Adrenal gland (tissue), 12 donors: ENCODE measurements around the gene ERO1A. TPM values are rescaled to one million over a fixed set of nuclear protein-coding genes. Genes with fewer than 3 reads are reported as not detected.

Source experiments
- DNase-seq, 7 donors: peaks; one replicate each; pipeline ENCODE4 v3.0.0-alpha.2; 2019 to 2020
- H3K27ac ChIP-seq, 5 donors: fragments of 200-600 bp; sonication (generic) in 4 of 5; 1 replicate in 3 of 5; 2 replicates in 2 of 5; pipeline versions ENCODE4 v1.5.1 to v1.8.0; 2016 to 2020; ENCODE audit warnings: mild to moderate bottlenecking in 1 of 5
- H3K27me3 ChIP-seq: fragments of 200-600 bp; 2 replicates; pipeline ENCODE4 v1.8.0; 2021
- H3K36me3 ChIP-seq, 2 donors: fragments of 200-600 bp; replicated peaks in 1 of 2; 1 replicate in 1 of 2; 2 replicates in 1 of 2; pipeline versions ENCODE4 v1.5.1 to v1.8.0; 2018 to 2022
- H3K4me1 ChIP-seq, 2 donors: fragments of 200-600 bp; replicated peaks in 1 of 2; 1 replicate in 1 of 2; 2 replicates in 1 of 2; pipeline versions ENCODE4 v1.5.1 to v1.8.0; 2018 to 2021
- H3K4me3 ChIP-seq, 4 donors: fragments of 200-600 bp; sonication (generic) in 3 of 4; one replicate each; pipeline ENCODE4 v1.5.1; 2016 to 2018
- H3K9me3 ChIP-seq, 3 donors: fragments of 200-600 bp; sonication (generic) in 1 of 3; replicated peaks in 1 of 3; 1 replicate in 2 of 3; 2 replicates in 1 of 3; pipeline versions ENCODE4 v1.5.1 to v1.8.0; 2016 to 2021
- CTCF ChIP-seq, 6 experiments: fragments of 450-650 bp in 4 of 6; fragments of 200-600 bp in 2 of 6; sonication (generic) in 1 of 6; IDR thresholded peaks; 1 replicate in 5 of 6; 2 replicates in 1 of 6; pipeline versions ENCODE4 v1.5.1 to v1.8.0; 2016 to 2021; ENCODE audit warnings: antibody characterized with exemption in 6 of 6, mild to moderate bottlenecking in 2 of 6, moderate library complexity in 1 of 6
- POLR2A ChIP-seq, 2 donors: fragments of 450-650 bp; IDR thresholded peaks; one replicate each; pipeline ENCODE4 v1.6.1; 2017; ENCODE audit warnings: antibody characterized with exemption in 2 of 2, mild to moderate bottlenecking in 2 of 2, moderate library complexity in 1 of 2
- WGBS, 4 donors: extraction: QIAGEN DNeasy Blood & Tissue Kit in 2 of 4; methylation state at CpG; one replicate each; pipeline versions ENCODE4 v1.1.5 to v1.1.7; 2013 to 2017; 5-methylcytosine and 5-hydroxymethylcytosine counted together
- intact Hi-C, 2 donors: fragments of 100-400 bp; cut with DNase I; formaldehyde crosslinking; loops; one replicate each; pipeline versions ENCODE4 v1.14.1 to v1.15.0; 2022 to 2023
- polyA plus RNA-seq, 3 donors: library from polyadenylated mRNA; stranded (reverse); fragments of 200-250 nt in 2 of 3; fragments of 350-450 nt in 1 of 3; fragmentation: Illumina TruSeq in 1 of 3; extraction: RNeasy Lipid Tissue Mini Kit (QIAGEN cat#74804) in 1 of 3; gene quantifications; one replicate each; pipeline ENCODE4 v1.2.3, GENCODE V29; 2013 to 2014
- total RNA-seq, 9 donors: library from RNA; depleted of rRNA in 4 of 9; stranded (reverse); fragments of >200 nt in 4 of 9; fragments of 120-200 nt in 1 of 9; fragmentation: NEBNext Ultra II Directional in 1 of 9; extraction: Animal tissue kit (Norgen Biotek cat#: 25700) in 1 of 9; gene quantifications; one replicate each; pipeline versions ENCODE4 v1.1.0 to v1.2.4, GENCODE V29; 2013 to 2023
- donor health status: healthy with polysubstance abuse.
- donor health status: Bipolar disorder and iron deficiency.
- donor health status: DM: yes; HTN: yes; CAD: no.
- donor health status: DM: no; HTN: no; CAD: no.
- donor health status: DM: no; HTN: no; CAD: no.
- donor health status: DM: yes; HTN: yes; CAD: no.

Gene ERO1A
- total and polyA plus RNA-seq, 12 donors: 8.8 to 35.2 (median 22.2) TPM

- H3K4me1 ChIP-seq: no peaks in the 10 kb centered on the region
- intact Hi-C loops: no loop called here
- no peaks in the 10 kb centered on the region for H3K27me3 ChIP-seq
- no peak overlapping the region for H3K4me3 ChIP-seq
- no peaks in the 10 kb centered on the region for H3K36me3 ChIP-seq
- no peaks in the 10 kb centered on the region for H3K9me3 ChIP-seq
- TF ChIP-seq POLR2A (IDR thresholded peaks at IDR 0.05) (no peak), CTCF (IDR thresholded peaks at IDR 0.05) (peak in 4 of 6 experiments; percentile 13 to 18 (median 16))
- no peak for DNase-seq
- no peak overlapping the region for H3K27ac ChIP-seq
- 95 to 100% (median 98%) methylated on average over 2 of the region's 2 CpGs for WGBS, 4 donors
These were observed 16.8 kb downstream of the ERO1A start for GRCh38 chr14:52678591-52678990.

- no peak for DNase-seq
- intact Hi-C loops: no loop called here
- Histone ChIP-seq H3K4me1 (no peaks in the 10 kb centered on the region), H3K9me3 (no peaks in the 10 kb centered on the region), H3K36me3 (no peaks in the 10 kb centered on the region), H3K4me3 (no peak overlapping the region), H3K27ac (no peak overlapping the region), H3K27me3 (no peaks in the 10 kb centered on the region)
- WGBS, 4 donors: 86 to 94% (median 90%) methylated on average over 2 of the region's 2 CpGs
- TF ChIP-seq POLR2A (IDR thresholded peaks at IDR 0.05) (no peak), CTCF (IDR thresholded peaks at IDR 0.05) (no peak)
These were observed 31.5 kb downstream of the ERO1A start for GRCh38 chr14:52663850-52664249.

- Histone ChIP-seq H3K27ac (no peak overlapping the region), H3K9me3 (no peaks in the 10 kb centered on the region), H3K4me3 (no peak overlapping the region), H3K27me3 (no peaks in the 10 kb centered on the region), H3K4me1 (no peaks in the 10 kb centered on the region), H3K36me3 (no peaks in the 10 kb centered on the region)
- TF ChIP-seq POLR2A (IDR thresholded peaks at IDR 0.05) (no peak), CTCF (IDR thresholded peaks at IDR 0.05) (no peak)
- intact Hi-C loops: no loop called here
- WGBS, 4 donors: 93 to 96% (median 96%) methylated on average over 2 of the region's 2 CpGs
- DNase-seq: no peak
These were observed 34.0 kb downstream of the ERO1A start for GRCh38 chr14:52661314-52661713.

GRCh38 chr14:52660832-52661231 is 34.5 kb downstream of the ERO1A start:
- WGBS, 4 donors: 83 to 100% (median 90%) methylated on average over 1 of the region's 1 CpG
- H3K36me3 ChIP-seq: no peaks in the 10 kb centered on the region
- intact Hi-C loops: no loop called here
- no peaks in the 10 kb centered on the region for H3K4me1 ChIP-seq
- H3K27ac ChIP-seq: no peak overlapping the region
- DNase-seq: no peak
- no peak for TF ChIP-seq CTCF (IDR thresholded peaks at IDR 0.05)
- TF ChIP-seq POLR2A (IDR thresholded peaks at IDR 0.05): no peak
- H3K9me3 ChIP-seq: no peaks in the 10 kb centered on the region
- H3K27me3 ChIP-seq: no peaks in the 10 kb centered on the region
- no peak overlapping the region for H3K4me3 ChIP-seq
